SK-N-SH (cell line): ENCODE measurements around the gene TMEM129. TPM values are rescaled to one million over a fixed set of nuclear protein-coding genes. Genes with fewer than 3 reads are reported as not detected.

Experiments
- CTCF ChIA-PET: fragments of 300-600, 350-600 bp; formaldehyde crosslinking; extraction: SDS; loops from one replicate; lab custom pipeline; 2021; lab: Yijun Ruan, JAX
- POLR2A ChIA-PET: fragments of 350-600 bp; sonication (Branson Sonifier 250); formaldehyde crosslinking; extraction: SDS; loops from one replicate; lab custom pipeline; 2020; ENCODE audit warnings: antibody characterized with exemption, inconsistent platforms; lab: Yijun Ruan, JAX
- DNase-seq: peaks from one replicate; pipeline ENCODE4 v3.0.0; 2012
- H2AFZ ChIP-seq: fragments of 200-600 bp; sonication (generic); 2 replicates; pipeline ENCODE4 v1.8.1; 2016; ENCODE audit warnings: antibody characterized with exemption, mild to moderate bottlenecking, low read depth
- H3F3A ChIP-seq: fragments of 200-600 bp; sonication (generic); replicated peaks from 2 replicates; pipeline ENCODE3; 2016; ENCODE audit warnings: antibody characterized with exemption, mild to moderate bottlenecking; ENCODE audit not compliant: insufficient read depth
- H3K27ac ChIP-seq, 2 experiments: fragments of 200-500 bp in 1 of 2; fragments of 200-600 bp in 1 of 2; sonication (Bioruptor generic) in 1 of 2; sonication (generic), shearing (Covaris generic) in 1 of 2; 2 replicates each; pipeline versions ENCODE4 v1.5.1 to v1.6.1; 2014 to 2016; ENCODE audit warnings: low read depth in 2 of 2, inconsistent platforms in 1 of 2, low read length in 1 of 2, mild to moderate bottlenecking in 1 of 2, mixed read lengths in 1 of 2
- H3K27me3 ChIP-seq: fragments of 200-600 bp; sonication (generic), shearing (Covaris generic); 2 replicates; pipeline ENCODE4 v1.6.1; 2016; ENCODE audit warnings: mixed run types; ENCODE audit not compliant: insufficient read depth
- H3K36me3 ChIP-seq, 2 experiments: fragments of 200-500 bp in 1 of 2; fragments of 200-600 bp in 1 of 2; sonication (Bioruptor generic) in 1 of 2; sonication (generic) in 1 of 2; replicated peaks in 1 of 2; 2 replicates each; pipeline versions ENCODE3 to v1.5.1; 2014 to 2016; ENCODE audit warnings: low read length in 1 of 2, mild to moderate bottlenecking in 1 of 2; ENCODE audit not compliant: insufficient read depth in 2 of 2, control insufficient read depth in 1 of 2
- H3K4me1 ChIP-seq, 2 experiments: fragments of 200-500 bp in 1 of 2; fragments of 200-600 bp in 1 of 2; sonication (Bioruptor generic) in 1 of 2; sonication (generic), shearing (Covaris generic) in 1 of 2; 2 replicates each; pipeline versions ENCODE4 v1.5.1 to v1.6.1; 2014 to 2016; ENCODE audit warnings: low read depth in 1 of 2, low read length in 1 of 2, mixed run types in 1 of 2; ENCODE audit not compliant: insufficient read depth in 2 of 2, control insufficient read depth in 1 of 2
- H3K4me2 ChIP-seq: fragments of 200-600 bp; sonication (generic), shearing (Covaris generic); 2 replicates; pipeline ENCODE4 v1.6.1; 2017; ENCODE audit warnings: mixed run types
- H3K4me3 ChIP-seq, 2 experiments: fragments of 200-500 bp in 1 of 2; fragments of 200-600 bp in 1 of 2; sonication (Bioruptor generic) in 1 of 2; sonication (generic), shearing (Covaris generic) in 1 of 2; 2 replicates each; pipeline versions ENCODE4 v1.5.1 to v1.8.1; 2014 to 2016; ENCODE audit warnings: low read depth in 2 of 2, inconsistent platforms in 1 of 2, low read length in 1 of 2, mild to moderate bottlenecking in 1 of 2, mixed read lengths in 1 of 2, moderate library complexity in 1 of 2
- H3K79me2 ChIP-seq: fragments of 200-600 bp; sonication (generic); 2 replicates; pipeline ENCODE4 v1.8.1; 2017; ENCODE audit warnings: mild to moderate bottlenecking; ENCODE audit not compliant: insufficient read depth
- H3K9ac ChIP-seq: fragments of 200-600 bp; sonication (generic); 2 replicates; pipeline ENCODE4 v1.6.1; 2017; ENCODE audit warnings: mixed run types
- H3K9me2 ChIP-seq: fragments of 200-600 bp; sonication (generic); 2 replicates; pipeline ENCODE4 v1.6.1; 2017; ENCODE audit warnings: mixed run types
- H3K9me3 ChIP-seq: fragments of 200-600 bp; sonication (generic); 2 replicates; pipeline ENCODE4 v1.6.1; 2017; ENCODE audit warnings: mixed run types, mild to moderate bottlenecking, moderate library complexity
- H4K20me1 ChIP-seq: fragments of 200-600 bp; sonication (generic); 2 replicates; pipeline ENCODE4 v1.6.1; 2017; ENCODE audit warnings: mild to moderate bottlenecking, mixed run types; ENCODE audit not compliant: insufficient read depth
- ELF1 ChIP-seq: IDR thresholded peaks from 2 replicates; pipeline ENCODE4 v1.4.0; 2012
- EP300 ChIP-seq, 2 experiments: IDR thresholded peaks; 2 replicates each; pipeline versions ENCODE4 v1.4.0 to v1.6.1; 2012; ENCODE audit warnings: borderline replicate concordance in 1 of 2, low read depth in 1 of 2, low read length in 1 of 2
- EZH2phosphoT487 ChIP-seq: fragments of 200-600 bp; sonication (generic); IDR thresholded peaks from 2 replicates; pipeline ENCODE4 v1.6.1; 2017; ENCODE audit warnings: low read depth, mixed run types, mild to moderate bottlenecking, antibody characterized with exemption, moderate library complexity, borderline replicate concordance
- FOXJ3 ChIP-seq: sonication (generic); formaldehyde crosslinking; IDR thresholded peaks from 2 replicates; pipeline ENCODE4 v1.5.1; 2020; ENCODE audit warnings: mild to moderate bottlenecking, missing genetic modification reagents
- FOXM1 ChIP-seq: IDR thresholded peaks from 2 replicates; pipeline ENCODE4 v1.4.0; 2012; ENCODE audit warnings: low read depth, mild to moderate bottlenecking
- GABPA ChIP-seq: IDR thresholded peaks from 2 replicates; pipeline ENCODE4 v1.4.0; 2012; ENCODE audit warnings: low read depth, mild to moderate bottlenecking
- GATA2 ChIP-seq: sonication (generic); formaldehyde crosslinking; IDR thresholded peaks from 2 replicates; pipeline ENCODE4 v1.5.0; 2020; ENCODE audit warnings: mild to moderate bottlenecking, missing genetic modification reagents
- JUND ChIP-seq: IDR thresholded peaks from 2 replicates; pipeline ENCODE4 v1.4.0; 2012
- MXI1 ChIP-seq: IDR thresholded peaks from 2 replicates; pipeline ENCODE4 v1.6.1; 2012; ENCODE audit warnings: mild to moderate bottlenecking, low read depth, low read length, improper control_type of control experiment
- NFIC ChIP-seq: IDR thresholded peaks from 2 replicates; pipeline ENCODE4 v1.4.0; 2012; ENCODE audit warnings: borderline replicate concordance
- NRF1 ChIP-seq: IDR thresholded peaks from 2 replicates; pipeline ENCODE4 v1.6.1; 2012; ENCODE audit warnings: low read depth, mild to moderate bottlenecking, low read length
- PBX3 ChIP-seq: IDR thresholded peaks from 2 replicates; pipeline ENCODE4; 2012
- SIN3A ChIP-seq: IDR thresholded peaks from 2 replicates; pipeline ENCODE4 v1.6.1; 2012; ENCODE audit warnings: low read depth, mild to moderate bottlenecking, low read length, moderate library complexity, borderline replicate concordance
- TAF1 ChIP-seq: IDR thresholded peaks from 2 replicates; pipeline ENCODE4 v1.6.1; 2012; ENCODE audit warnings: low read depth, mild to moderate bottlenecking, low read length, moderate library complexity, borderline replicate concordance
- TCF12 ChIP-seq: IDR thresholded peaks from 2 replicates; pipeline ENCODE4 v1.4.0; 2012
- TEAD4 ChIP-seq: IDR thresholded peaks from 2 replicates; pipeline ENCODE4 v1.4.0; 2012; ENCODE audit warnings: mild to moderate bottlenecking, borderline replicate concordance; ENCODE audit not compliant: insufficient read depth
- USF2 ChIP-seq: fragments of 150-350 bp; IDR thresholded peaks from 2 replicates; pipeline ENCODE4 v1.6.1; 2017; ENCODE audit warnings: antibody characterized with exemption, low read length, low read depth, borderline replicate concordance
- ZBTB33 ChIP-seq: IDR thresholded peaks from 2 replicates; pipeline ENCODE4 v1.4.0; 2012; ENCODE audit warnings: low read depth, borderline replicate concordance
- WGBS: methylation state at CpG from one replicate; pipeline ENCODE4 v1.1.6; 2017; ENCODE audit warnings: low lambda C conversion rate; 5-methylcytosine and 5-hydroxymethylcytosine counted together
- polyA plus RNA-seq, 3 experiments: library from polyadenylated mRNA; depleted of rRNA; stranded (reverse); fragments of >200 nt; gene quantifications; 2 replicates each; pipeline ENCODE4 v1.2.3, GENCODE V29; 2012

Gene TMEM129
- polyA plus RNA-seq, 1 of the 3 experiments (the other 2 are of a cell fraction), result 36.5 TPM

- H3K4me2 ChIP-seq, result no peak overlapping the region
- ChIA-PET CTCF (interaction anchor here (1.2 kb wide), 1 partner anchor 55 kb away, joined by 3 read pairs; no protein-coding TSS in a partner anchor), POLR2A (no interaction called here)
- no peaks in the 10 kb centered on the region for H3F3A ChIP-seq
- H3K9me3 ChIP-seq, result no peaks in the 10 kb centered on the region
- H3K36me3 ChIP-seq, result no peaks in the 10 kb centered on the region
- H3K9ac ChIP-seq, result no peak overlapping the region
- no peaks in the 10 kb centered on the region for H3K9me2 ChIP-seq
- no peaks in the 10 kb centered on the region for H3K27me3 ChIP-seq
- WGBS, result 95% methylated on average over 15 of the region's 19 CpGs
- no peak overlapping the region for H3K4me3 ChIP-seq
- no peak for DNase-seq
- peaks cover 0 to 2% of the 10 kb centered on the region in 2 experiments; a peak in 1 of 4 replicates for H3K4me1 ChIP-seq
- no peaks in the 10 kb centered on the region for H3K79me2 ChIP-seq
- H4K20me1 ChIP-seq, result no peaks in the 10 kb centered on the region
- H2AFZ ChIP-seq, result no peak overlapping the region
- no peak overlapping the region for H3K27ac ChIP-seq
- no peak for TF ChIP-seq TEAD4
- TF ChIP-seq GATA2 (CRISPR knock-in tag), result no peak
- no peak for TF ChIP-seq GABPA
- TF ChIP-seq ELF1, result no peak
- TF ChIP-seq JUND, result no peak
- no peak for TF ChIP-seq NRF1
- TF ChIP-seq USF2, result no peak
- TF ChIP-seq EZH2phosphoT487, result no peak
- no peak for TF ChIP-seq FOXJ3 (CRISPR knock-in tag)
- TF ChIP-seq EP300 (IDR thresholded peaks at IDR 0.05; ENCODE audit: borderline replicate concordance in 1 of 2, low read depth in 1 of 2, low read length in 1 of 2), result no peak
- no peak for TF ChIP-seq TCF12
- TF ChIP-seq NFIC, result no peak
- no peak for TF ChIP-seq PBX3
- TF ChIP-seq SIN3A, result no peak
- TF ChIP-seq MXI1, result no peak
- TF ChIP-seq FOXM1, result no peak
- TF ChIP-seq TAF1, result no peak
- TF ChIP-seq ZBTB33, result no peak
These were observed 45.9 kb downstream of the TMEM129 start for GRCh38 chr4:1675136-1675801.
